D721Med (cell line): Measurements from ENCODE around the gene METTL15.
"Not testable (repeated sequence)": the region's sequence is repeated elsewhere in the genome, so short reads cannot be mapped to it uniquely, and the experiment has no call there.

ENCODE experiments used
- DNase-seq: peaks from one replicate; pipeline ENCODE4 v3.0.0; 2011; ENCODE audit warnings: low spot score; ENCODE audit not compliant: insufficient read length
- FAIRE-seq: peaks from 2 replicates; lab custom pipeline; 2011; peaks lifted over from hg19 to GRCh38; lab: Jason Lieb, UNC
- TF ChIP-seq, protein P1 (sequence below): IDR thresholded peaks from 2 replicates; pipeline ENCODE4 v1.5.1; 2012; ENCODE audit warnings: mild to moderate bottlenecking, control low read depth; ENCODE audit not compliant: insufficient read depth; ENCODE audit errors: missing control alignments

Gene METTL15

GRCh38 chr11:28133146-28133545, 25.0 kb downstream of the METTL15 start:
- TF ChIP-seq, protein P1, sequence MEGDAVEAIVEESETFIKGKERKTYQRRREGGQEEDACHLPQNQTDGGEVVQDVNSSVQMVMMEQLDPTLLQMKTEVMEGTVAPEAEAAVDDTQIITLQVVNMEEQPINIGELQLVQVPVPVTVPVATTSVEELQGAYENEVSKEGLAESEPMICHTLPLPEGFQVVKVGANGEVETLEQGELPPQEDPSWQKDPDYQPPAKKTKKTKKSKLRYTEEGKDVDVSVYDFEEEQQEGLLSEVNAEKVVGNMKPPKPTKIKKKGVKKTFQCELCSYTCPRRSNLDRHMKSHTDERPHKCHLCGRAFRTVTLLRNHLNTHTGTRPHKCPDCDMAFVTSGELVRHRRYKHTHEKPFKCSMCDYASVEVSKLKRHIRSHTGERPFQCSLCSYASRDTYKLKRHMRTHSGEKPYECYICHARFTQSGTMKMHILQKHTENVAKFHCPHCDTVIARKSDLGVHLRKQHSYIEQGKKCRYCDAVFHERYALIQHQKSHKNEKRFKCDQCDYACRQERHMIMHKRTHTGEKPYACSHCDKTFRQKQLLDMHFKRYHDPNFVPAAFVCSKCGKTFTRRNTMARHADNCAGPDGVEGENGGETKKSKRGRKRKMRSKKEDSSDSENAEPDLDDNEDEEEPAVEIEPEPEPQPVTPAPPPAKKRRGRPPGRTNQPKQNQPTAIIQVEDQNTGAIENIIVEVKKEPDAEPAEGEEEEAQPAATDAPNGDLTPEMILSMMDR = no peak
- FAIRE-seq (no peak), DNase-seq (no peak)

GRCh38 chr11:28136157-28136556, 28.0 kb downstream of the METTL15 start:
- FAIRE-seq, DNase-seq: not testable (repeated sequence)

DNA sequence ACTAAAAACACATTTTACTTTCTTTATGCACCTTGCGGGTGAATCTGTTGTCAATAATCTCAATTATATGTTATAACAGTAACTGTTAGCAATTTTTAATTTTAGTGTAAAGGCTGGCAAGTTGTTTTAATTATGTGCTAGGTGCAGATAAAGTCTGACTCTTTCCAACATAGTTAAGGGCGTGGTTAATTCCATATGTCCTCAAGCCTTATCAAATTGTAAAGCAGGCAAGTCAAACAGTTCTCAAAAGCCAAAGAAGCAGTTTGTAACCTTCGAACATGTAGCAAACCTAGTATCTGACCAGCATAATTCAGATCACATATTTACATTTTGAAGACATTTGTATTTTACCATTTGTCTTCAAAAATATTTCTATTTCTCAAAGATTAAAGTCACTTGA, 29.2 kb downstream of the METTL15 start:
- FAIRE-seq = no peak

GRCh38 chr11:28137832-28138231, 29.6 kb downstream of the METTL15 start:
- FAIRE-seq = no peak

More for the DNA sequence above, 29.2 kb downstream of the METTL15 start:
- DNase-seq = no peak
- TF ChIP-seq, protein P1 = no peak

DNA sequence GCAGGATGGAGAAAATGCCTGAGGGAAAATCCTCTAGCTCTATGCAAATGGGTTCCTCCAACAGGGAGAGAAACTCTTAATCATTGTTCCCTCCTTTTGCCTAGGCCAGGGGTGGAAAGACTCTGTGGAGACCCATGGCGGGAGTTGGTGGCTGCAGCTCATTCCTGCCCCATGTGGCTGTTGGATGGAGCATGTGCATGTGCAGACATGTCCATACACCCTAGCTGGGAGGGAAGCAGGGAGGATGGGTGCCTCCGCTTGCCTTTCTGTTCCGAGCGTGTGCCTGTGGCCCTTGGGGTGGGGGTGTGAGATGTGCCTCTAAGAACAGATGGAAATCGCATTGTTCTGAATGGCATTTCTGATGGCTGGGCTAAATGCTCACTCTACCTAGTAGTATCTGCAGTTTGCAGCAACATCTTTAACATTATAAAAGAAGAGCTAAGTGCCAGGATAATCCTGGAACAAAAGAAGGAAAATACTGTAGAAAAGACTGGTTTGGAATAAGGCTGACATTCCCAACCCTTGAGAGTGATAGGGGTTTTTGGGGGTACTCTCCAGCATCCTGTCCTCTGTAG, 31.7 kb downstream of the METTL15 start:
- TF ChIP-seq, protein P1 = no peak
- no peak for FAIRE-seq
- DNase-seq = no peak

More at GRCh38 chr11:28137832-28138231, 29.6 kb downstream of the METTL15 start:
- TF ChIP-seq, protein P1 = no peak
- DNase-seq = no peak

GRCh38 chr11:28140689-28141455, 32.7 kb downstream of the METTL15 start:
- TF ChIP-seq, protein P1 = no peak
- DNase-seq (no peak), FAIRE-seq (no peak)

DNA sequence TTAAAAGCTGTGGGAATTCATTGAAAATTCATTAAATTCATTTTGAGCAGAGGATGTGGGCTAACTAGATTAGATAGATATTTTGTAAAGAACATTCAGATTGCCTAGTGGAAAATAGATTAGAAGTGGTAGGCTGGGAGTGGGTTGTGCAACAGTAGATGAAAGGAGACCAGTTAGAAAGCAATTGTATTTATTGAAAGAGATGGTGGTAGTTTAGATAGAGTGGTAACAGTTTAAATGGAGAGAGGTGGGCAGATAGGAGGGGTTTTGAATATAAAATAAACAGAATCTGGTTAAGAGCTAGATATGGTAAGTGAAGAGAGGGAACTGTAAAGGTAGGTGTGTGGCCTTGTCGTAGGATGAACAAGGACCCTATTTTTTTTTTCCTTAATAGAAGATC, 34.5 kb downstream of the METTL15 start:
- no peak for DNase-seq
- no peak for FAIRE-seq
- TF ChIP-seq, protein P1 = no peak
